Endothelial cell of umbilical vein (primary cell): Measurements from ENCODE around the gene SPDYE6. TPM values are rescaled to one million over a fixed set of nuclear protein-coding genes. Genes with fewer than 3 reads are reported as not detected.
"Not testable (repeated sequence)": the region's sequence is repeated elsewhere in the genome, so short reads cannot be mapped to it uniquely, and the experiment has no call there.

ENCODE experiments used
- BruUV-seq: library from RNA; stranded (reverse); fragments of 400-500 nt; replicated peaks from 2 replicates; lab custom pipeline; 2021; lab: Mats Ljungman, UMichigan
- CTCF ChIA-PET: fragments of 300-600, 350-600 bp; sonication (Branson Sonifier 250); formaldehyde crosslinking; loops from one replicate; lab custom pipeline; 2021; ENCODE audit warnings: antibody characterized with exemption, inconsistent platforms; lab: Charles Lee
- POLR2A ChIA-PET: fragments of 300-600, 350-600 bp; sonication (Branson Sonifier 250); formaldehyde crosslinking; loops from one replicate; lab custom pipeline; 2021; ENCODE audit warnings: antibody characterized with exemption, inconsistent platforms; lab: Charles Lee
- DNase-seq: peaks from one replicate; pipeline ENCODE4 v3.0.0-alpha.2; 2011; ENCODE audit warnings: low read depth, low spot score
- FAIRE-seq: peaks from 2 replicates; lab custom pipeline; 2011; peaks lifted over from hg19 to GRCh38; lab: Jason Lieb, UNC
- H2AFZ ChIP-seq: 2 replicates; pipeline ENCODE4 v1.6.0; 2012; ENCODE audit warnings: low read depth, low read length, control low read depth, inconsistent platforms
- H3K27ac ChIP-seq: 2 replicates; pipeline ENCODE4 v1.5.1; 2011; ENCODE audit warnings: low read depth, mild to moderate bottlenecking, control low read depth, low read length, moderate library complexity; ENCODE audit not compliant: insufficient read depth
- H3K27me3 ChIP-seq, 2 experiments: 2 replicates each; pipeline versions ENCODE4 v1.6.0 to v1.6.1; 2011; ENCODE audit warnings: low read length in 2 of 2, mixed read lengths in 1 of 2; ENCODE audit not compliant: control insufficient read depth in 2 of 2, insufficient read depth in 2 of 2
- H3K36me3 ChIP-seq, 2 experiments: 2 replicates in 1 of 2; 3 replicates in 1 of 2; pipeline ENCODE4 v1.5.1; 2011; ENCODE audit warnings: low read length in 2 of 2, mild to moderate bottlenecking in 1 of 2, moderate library complexity in 1 of 2; ENCODE audit not compliant: control insufficient read depth in 2 of 2, insufficient read depth in 2 of 2; ENCODE audit errors: extremely low read depth in 1 of 2
- H3K4me1 ChIP-seq: 3 replicates; pipeline ENCODE4 v1.5.1; 2011; ENCODE audit warnings: mild to moderate bottlenecking, low read length; ENCODE audit not compliant: control insufficient read depth, insufficient read depth; ENCODE audit errors: extremely low read depth
- H3K4me2 ChIP-seq: 2 replicates; pipeline ENCODE4 v1.6.1; 2011; ENCODE audit warnings: low read length, control low read depth, mixed read lengths; ENCODE audit not compliant: insufficient read depth
- H3K4me3 ChIP-seq, 3 experiments: fragments of 200-600 bp in 1 of 3; sonication (generic), shearing (Covaris generic) in 1 of 3; replicated peaks in 1 of 3; 2 replicates each; pipeline ENCODE4 v1.5.1; 2011 to 2016; ENCODE audit warnings: control low read depth in 3 of 3, low read length in 3 of 3, mild to moderate bottlenecking in 2 of 3, inconsistent platforms in 1 of 3, low read depth in 1 of 3, moderate library complexity in 1 of 3; ENCODE audit not compliant: insufficient read depth in 1 of 3
- H3K79me2 ChIP-seq: 2 replicates; pipeline ENCODE4 v1.6.0; 2012; ENCODE audit warnings: low read length, inconsistent platforms; ENCODE audit not compliant: control insufficient read depth, insufficient read depth
- H3K9ac ChIP-seq: replicated peaks from 2 replicates; pipeline ENCODE3; 2011; ENCODE audit warnings: low read length, control low read depth; ENCODE audit not compliant: insufficient read depth; ENCODE audit errors: extremely low read depth
- H3K9me1 ChIP-seq: replicated peaks from 3 replicates; pipeline ENCODE4 v1.6.0; 2011; ENCODE audit warnings: mild to moderate bottlenecking, low read length; ENCODE audit not compliant: control insufficient read depth, insufficient read depth; ENCODE audit errors: extremely low read depth
- H3K9me3 ChIP-seq: replicated peaks from 2 replicates; pipeline ENCODE4 v1.5.1; 2012; ENCODE audit warnings: low read length, inconsistent platforms; ENCODE audit not compliant: control insufficient read depth, insufficient read depth
- H4K20me1 ChIP-seq: replicated peaks from 2 replicates; pipeline ENCODE3; 2011; ENCODE audit warnings: mild to moderate bottlenecking, low read length; ENCODE audit not compliant: control insufficient read depth, insufficient read depth; ENCODE audit errors: extremely low read depth
- CTCF ChIP-seq, 2 donors: IDR thresholded peaks; 1 replicate in 1 of 2; 2 replicates in 1 of 2; pipeline ENCODE4 v1.5.1; 2011; ENCODE audit warnings: low read length in 2 of 2, mild to moderate bottlenecking in 2 of 2, moderate library complexity in 2 of 2, control low read depth in 1 of 2, inconsistent platforms in 1 of 2, low read depth in 1 of 2; ENCODE audit not compliant: insufficient read depth in 1 of 2; ENCODE audit errors: extremely low read depth in 1 of 2
- EZH2 ChIP-seq: IDR thresholded peaks from 2 replicates; pipeline ENCODE4 v1.6.1; 2012; ENCODE audit warnings: borderline replicate concordance, low read depth, mild to moderate bottlenecking, moderate library complexity, low read length, inconsistent platforms; ENCODE audit not compliant: severe bottlenecking
- FOS ChIP-seq: IDR thresholded peaks from 2 replicates; pipeline ENCODE4 v1.6.1; 2011; ENCODE audit warnings: mild to moderate bottlenecking, low read length, moderate library complexity, borderline replicate concordance; ENCODE audit not compliant: insufficient read depth
- GATA2 ChIP-seq: IDR thresholded peaks from 2 replicates; pipeline ENCODE4 v1.7.0; 2011; ENCODE audit warnings: low read depth, mild to moderate bottlenecking, moderate library complexity, mixed read lengths, low read length; ENCODE audit not compliant: insufficient read length, insufficient read depth
- JUN ChIP-seq: IDR thresholded peaks from 2 replicates; pipeline ENCODE4 v1.6.1; 2011; ENCODE audit warnings: borderline replicate concordance, low read depth; ENCODE audit not compliant: insufficient read length, insufficient read depth
- MAX ChIP-seq: IDR thresholded peaks from 2 replicates; pipeline ENCODE4 v1.6.1; 2011; ENCODE audit not compliant: insufficient read depth, insufficient read length
- MYC ChIP-seq: IDR thresholded peaks from one replicate; pipeline ENCODE4 v1.6.1; 2011; ENCODE audit warnings: mild to moderate bottlenecking, low read depth, low read length
- POLR2A ChIP-seq: IDR thresholded peaks from 2 replicates; pipeline ENCODE4 v1.6.1; 2012; ENCODE audit warnings: low read depth, mild to moderate bottlenecking, control low read depth, low read length
- POLR2AphosphoS5 ChIP-seq: IDR thresholded peaks from 2 replicates; pipeline ENCODE4 v1.6.1; 2012; ENCODE audit warnings: low read depth, mild to moderate bottlenecking, control low read depth, low read length, moderate library complexity; ENCODE audit not compliant: insufficient read depth
- dilution Hi-C: fragments of 300-500 bp; cut with MboI; formaldehyde crosslinking; loops from one replicate; pipeline ENCODE4 v1.15.0; 2019; ENCODE audit warnings: low sequenced_read_pairs; ENCODE audit not compliant: extremely low pct_ligation_motif_present
- intact Hi-C: fragments of 100-400 bp; cut with micrococcal nuclease; formaldehyde crosslinking; loops from one replicate; pipeline ENCODE4 v1.10.0; 2022
- polyA plus RNA-seq, 4 experiments: library from polyadenylated mRNA; depleted of rRNA in 3 of 4; stranded (reverse) in 3 of 4; unstranded in 1 of 4; fragments of >200 nt; gene quantifications; 2 replicates each; pipeline versions ENCODE4 v1.2.1 to v1.2.3, GENCODE V29; 2011 to 2012; ENCODE audit warnings: missing spikeins in 1 of 4
- total RNA-seq: library from RNA; stranded (reverse); gene quantifications from 2 replicates; pipeline ENCODE4 v1.2.3, GENCODE V29; 2021

The SPDYE6 gene
- total and polyA plus RNA-seq, 2 donors (not counting 3 experiments of a cell fraction or from before 2014, with no cell fraction given) = not detected

GRCh38 chr7:102376964-102377466 is 20.8 kb upstream of the SPDYE6 start:
- Histone ChIP-seq H3K36me3 (peaks cover 0 to 5% of the 10 kb centered on the region in 2 experiments), H2AFZ (no peak overlapping the region), H3K4me3 (no peak overlapping the region), H3K27me3 (no peaks in the 10 kb centered on the region), H3K4me1 (peaks cover 5% of the 10 kb centered on the region), H3K9me3 (no peaks in the 10 kb centered on the region), H3K9ac (no peak overlapping the region), H3K79me2 (peaks cover 4% of the 10 kb centered on the region), H3K27ac (no peak overlapping the region), H3K4me2 (no peak overlapping the region), H3K9me1 (no peaks in the 10 kb centered on the region), H4K20me1 (no peaks in the 10 kb centered on the region)
- dilution Hi-C loops = no loop called here
- intact Hi-C loops = no loop called here
- BruUV-seq = no TSS peak
- no peak for FAIRE-seq
- no peak for TF ChIP-seq FOS
- no peak for TF ChIP-seq JUN
- no peak for TF ChIP-seq POLR2A
- no peak for TF ChIP-seq EZH2
- no peak for TF ChIP-seq POLR2AphosphoS5
- TF ChIP-seq CTCF (IDR thresholded peaks at IDR 0.05; ENCODE audit: extremely low read depth in 1 of 2, insufficient read depth in 1 of 2, low read depth in 1 of 2, low read length in 2 of 2) = no peak
- no peak for TF ChIP-seq MAX
- TF ChIP-seq MYC = no peak
- no peak for TF ChIP-seq GATA2
- no peak for DNase-seq
- ChIA-PET POLR2A (no interaction called here), CTCF (no interaction called here)

GRCh38 chr7:102372796-102373195 is 16.6 kb upstream of the SPDYE6 start:
- intact Hi-C loops, dilution Hi-C loops, FAIRE-seq: not testable (repeated sequence)

GRCh38 chr7:102370038-102370437 is 13.8 kb upstream of the SPDYE6 start:
- H3K36me3 ChIP-seq, H3K27me3 ChIP-seq, intact Hi-C loops, BruUV-seq, dilution Hi-C loops, DNase-seq, H3K9me1 ChIP-seq, H3K9ac ChIP-seq, H3K9me3 ChIP-seq, H2AFZ ChIP-seq, H3K4me1 ChIP-seq, H4K20me1 ChIP-seq, H3K4me3 ChIP-seq, CTCF ChIA-PET, H3K4me2 ChIP-seq, POLR2A ChIA-PET, FAIRE-seq, H3K27ac ChIP-seq, H3K79me2 ChIP-seq: not testable (repeated sequence)

More at GRCh38 chr7:102372796-102373195, 16.6 kb upstream of the SPDYE6 start:
- H4K20me1 ChIP-seq, H3K4me2 ChIP-seq, H3K36me3 ChIP-seq, H3K79me2 ChIP-seq, H3K4me3 ChIP-seq, DNase-seq, POLR2A ChIA-PET, H3K9me3 ChIP-seq, H3K27me3 ChIP-seq, H3K9ac ChIP-seq, H3K4me1 ChIP-seq, H2AFZ ChIP-seq, BruUV-seq, H3K9me1 ChIP-seq, CTCF ChIA-PET, H3K27ac ChIP-seq: not testable (repeated sequence)
